HEK293 (cell line): ENCODE results near the gene CSPG4.

Experiments used
- CTCF ChIA-PET: fragments of 350-600 bp; formaldehyde crosslinking; extraction: SDS; loops from one replicate; lab custom pipeline; 2021; ENCODE audit warnings: antibody characterized with exemption; lab: Yijun Ruan, JAX
- POLR2A ChIA-PET: fragments of 300-600 bp; formaldehyde crosslinking; extraction: SDS; loops from one replicate; lab custom pipeline; 2020; ENCODE audit warnings: antibody characterized with exemption, inconsistent platforms; lab: Yijun Ruan, JAX
- H3K27ac ChIP-seq: fragments of 200-500 bp; sonication (Bioruptor generic); 2 replicates; pipeline ENCODE4 v1.5.1; 2014; ENCODE audit warnings: low read depth, low read length, control low read depth, inconsistent platforms; ENCODE audit errors: extremely low read depth
- H3K36me3 ChIP-seq, 2 experiments: fragments of 200-500 bp in 1 of 2; sonication (Bioruptor generic) in 1 of 2; 1 replicate in 1 of 2; 2 replicates in 1 of 2; pipeline ENCODE4 v1.5.1; 2014 to 2017; ENCODE audit warnings: inconsistent platforms in 2 of 2, low read length in 2 of 2; ENCODE audit not compliant: control insufficient read depth in 2 of 2, insufficient read depth in 1 of 2
- H3K4me1 ChIP-seq: fragments of 200-500 bp; sonication (Bioruptor generic); 2 replicates; pipeline ENCODE4 v1.5.1; 2014; ENCODE audit warnings: mild to moderate bottlenecking, low read length, inconsistent platforms; ENCODE audit not compliant: control insufficient read depth, insufficient read depth
- H3K4me3 ChIP-seq: 2 replicates; pipeline ENCODE4 v1.5.1; 2011; ENCODE audit warnings: low read depth, mild to moderate bottlenecking, control low read depth, low read length, moderate library complexity
- H3K9me3 ChIP-seq: fragments of 200-500 bp; sonication (Bioruptor generic); 2 replicates; pipeline ENCODE4 v1.5.1; 2014; ENCODE audit warnings: low read depth, low read length, inconsistent platforms; ENCODE audit not compliant: control insufficient read depth, insufficient read depth
- BCL11B ChIP-seq: fragments of 450-650 bp; formaldehyde crosslinking; IDR thresholded peaks from 2 replicates; pipeline ENCODE4 v1.5.1; 2016; ENCODE audit warnings: low read depth, missing biosample characterization, missing genetic modification characterization
- EGR2 ChIP-seq: fragments of 450-650 bp; formaldehyde crosslinking; IDR thresholded peaks from 2 replicates; pipeline ENCODE4 v1.5.1; 2016; ENCODE audit warnings: low read depth, missing biosample characterization, missing genetic modification characterization
- GLIS1 ChIP-seq: fragments of 450-650 bp; formaldehyde crosslinking; IDR thresholded peaks from 2 replicates; pipeline ENCODE4 v1.5.1; 2016; ENCODE audit warnings: missing biosample characterization, missing genetic modification characterization
- GLIS2 ChIP-seq: fragments of 450-650 bp; formaldehyde crosslinking; IDR thresholded peaks from 2 replicates; pipeline ENCODE4 v1.5.1; 2016; ENCODE audit warnings: missing biosample characterization, missing genetic modification characterization
- KLF9 ChIP-seq: fragments of 450-650 bp; formaldehyde crosslinking; IDR thresholded peaks from 2 replicates; pipeline ENCODE4 v1.5.1; 2016; ENCODE audit warnings: missing biosample characterization, missing genetic modification characterization, low read depth
- PRDM1 ChIP-seq: fragments of 450-650 bp; formaldehyde crosslinking; IDR thresholded peaks from 2 replicates; pipeline ENCODE4; 2016; ENCODE audit warnings: missing biosample characterization, missing genetic modification characterization
- SP2 ChIP-seq: fragments of 450-650 bp; formaldehyde crosslinking; IDR thresholded peaks from 2 replicates; pipeline ENCODE4 v1.5.1; 2016; ENCODE audit warnings: missing biosample characterization, missing genetic modification characterization
- ZIC2 ChIP-seq: fragments of 450-650 bp; formaldehyde crosslinking; IDR thresholded peaks from 2 replicates; pipeline ENCODE4 v1.5.1; 2016; ENCODE audit warnings: missing biosample characterization, missing genetic modification characterization
- ZNF335 ChIP-seq: fragments of 450-650 bp; formaldehyde crosslinking; conservative IDR thresholded peaks from 2 replicates; pipeline ENCODE4 v1.5.1; 2016; ENCODE audit warnings: missing biosample characterization, missing genetic modification characterization
- ZNF366 ChIP-seq: fragments of 450-650 bp; formaldehyde crosslinking; conservative IDR thresholded peaks from 2 replicates; pipeline ENCODE4 v1.5.1; 2016; ENCODE audit warnings: missing biosample characterization, missing genetic modification characterization
- ZNF600 ChIP-seq: fragments of 450-650 bp; formaldehyde crosslinking; IDR thresholded peaks from 2 replicates; pipeline ENCODE4 v1.5.1; 2016; ENCODE audit warnings: missing biosample characterization, missing genetic modification characterization
- ZNF654 ChIP-seq: fragments of 450-650 bp; formaldehyde crosslinking; IDR thresholded peaks from 2 replicates; pipeline ENCODE4 v1.5.1; 2016; ENCODE audit warnings: low read depth, missing biosample characterization, missing genetic modification characterization
- ZNF664 ChIP-seq: fragments of 450-650 bp; formaldehyde crosslinking; IDR thresholded peaks from 2 replicates; pipeline ENCODE4 v1.5.1; 2016; ENCODE audit warnings: missing biosample characterization, missing genetic modification characterization
- ZNF701 ChIP-seq: fragments of 450-650 bp; formaldehyde crosslinking; IDR thresholded peaks from 2 replicates; pipeline ENCODE4 v1.5.1; 2016; ENCODE audit warnings: missing biosample characterization, missing genetic modification characterization
- ZNF776 ChIP-seq: fragments of 450-650 bp; formaldehyde crosslinking; IDR thresholded peaks from 2 replicates; pipeline ENCODE4 v1.5.0; 2017; ENCODE audit warnings: missing biosample characterization, missing genetic modification characterization, borderline replicate concordance
- TF ChIP-seq, protein P1 (sequence below): fragments of 450-650 bp; formaldehyde crosslinking; IDR thresholded peaks from 2 replicates; pipeline ENCODE4 v1.5.1; 2016; ENCODE audit warnings: missing biosample characterization, missing genetic modification characterization
- TF ChIP-seq, protein P2 (sequence below): fragments of 450-650 bp; formaldehyde crosslinking; optimal IDR thresholded peaks from 2 replicates; pipeline ENCODE3; 2016; ENCODE audit warnings: missing biosample characterization, mild to moderate bottlenecking, missing genetic modification characterization
- TF ChIP-seq, protein P3 (sequence below): fragments of 450-650 bp; formaldehyde crosslinking; IDR thresholded peaks from 2 replicates; pipeline ENCODE4 v1.5.1; 2016; ENCODE audit warnings: missing biosample characterization, missing genetic modification characterization

CSPG4 gene

DNA sequence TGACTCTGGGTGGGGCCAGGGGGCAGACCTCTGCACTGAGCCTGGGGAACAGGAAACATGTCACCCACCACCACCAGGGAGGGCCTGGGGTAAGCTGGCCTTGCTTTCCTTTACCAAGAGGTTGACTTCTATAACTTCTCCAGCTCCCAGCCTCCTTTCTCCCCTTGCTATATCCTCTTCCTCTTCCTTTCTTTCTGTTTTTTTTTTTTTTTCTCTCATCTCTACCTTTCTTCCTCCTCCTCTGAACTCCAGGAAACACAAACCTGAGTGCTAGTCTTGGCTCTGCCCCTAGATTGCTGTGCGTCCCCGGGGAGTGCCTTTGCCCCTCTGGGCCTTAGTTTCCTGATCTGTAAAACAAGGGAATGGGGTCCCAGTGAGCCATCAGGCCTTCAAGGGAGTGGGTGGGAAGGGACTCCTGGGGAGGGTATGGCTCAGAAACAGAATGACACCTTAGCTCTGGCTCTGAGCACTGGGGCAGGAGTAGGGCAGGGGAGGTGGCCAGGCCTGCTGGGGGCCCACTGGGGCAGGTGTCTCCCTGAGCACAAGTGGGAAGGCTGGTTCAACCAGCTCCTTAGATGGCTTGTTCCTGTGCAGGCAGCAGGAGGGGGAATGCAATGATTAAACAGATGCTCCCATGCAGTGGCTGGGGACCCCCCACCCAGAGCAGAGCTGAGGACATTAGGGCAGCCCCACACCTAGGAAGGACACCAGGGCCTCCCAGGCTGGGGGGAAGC is 60.7 kb downstream of the CSPG4 start:
- no peak overlapping the region for H3K4me3 ChIP-seq
- H3K36me3 ChIP-seq: peaks cover 0 to 15% of the 10 kb centered on the region in 2 experiments; a peak in 1 of 3 replicates
- H3K4me1 ChIP-seq: no peaks in the 10 kb centered on the region
- CTCF ChIA-PET: interaction anchor here (1.1 to 1.2 kb wide), 2 partner anchors 14 to 32 kb away, joined by 3 to 4 read pairs; no protein-coding TSS in a partner anchor
- no peaks in the 10 kb centered on the region for H3K9me3 ChIP-seq
- TF ChIP-seq ZNF600: 0 out of 2 replicates have a peak, but pooled peaks have one; percentile 28
- TF ChIP-seq ZNF664 (tag by site-specific recombination): no peak
- peak; percentile 97 for TF ChIP-seq GLIS1
- peak; percentile 84 for TF ChIP-seq PRDM1 (tag by site-specific recombination)
- TF ChIP-seq KLF9 (tag by site-specific recombination): no peak
- TF ChIP-seq GLIS2 (tag by site-specific recombination): peak; percentile 69
- no peak for TF ChIP-seq ZNF701 (tag by site-specific recombination)
- no peak for TF ChIP-seq EGR2
- TF ChIP-seq ZIC2 (tag by site-specific recombination): peak; percentile 53
- H3K27ac ChIP-seq: no peak overlapping the region
- POLR2A ChIA-PET: interaction anchor here (0.6 to 1.7 kb wide), 5 partner anchors 10 to 284 kb away, joined by 3 to 11 read pairs (median 4); partner anchors contain the start of genes IMP3, MAN2C1 and SIN3A

DNA sequence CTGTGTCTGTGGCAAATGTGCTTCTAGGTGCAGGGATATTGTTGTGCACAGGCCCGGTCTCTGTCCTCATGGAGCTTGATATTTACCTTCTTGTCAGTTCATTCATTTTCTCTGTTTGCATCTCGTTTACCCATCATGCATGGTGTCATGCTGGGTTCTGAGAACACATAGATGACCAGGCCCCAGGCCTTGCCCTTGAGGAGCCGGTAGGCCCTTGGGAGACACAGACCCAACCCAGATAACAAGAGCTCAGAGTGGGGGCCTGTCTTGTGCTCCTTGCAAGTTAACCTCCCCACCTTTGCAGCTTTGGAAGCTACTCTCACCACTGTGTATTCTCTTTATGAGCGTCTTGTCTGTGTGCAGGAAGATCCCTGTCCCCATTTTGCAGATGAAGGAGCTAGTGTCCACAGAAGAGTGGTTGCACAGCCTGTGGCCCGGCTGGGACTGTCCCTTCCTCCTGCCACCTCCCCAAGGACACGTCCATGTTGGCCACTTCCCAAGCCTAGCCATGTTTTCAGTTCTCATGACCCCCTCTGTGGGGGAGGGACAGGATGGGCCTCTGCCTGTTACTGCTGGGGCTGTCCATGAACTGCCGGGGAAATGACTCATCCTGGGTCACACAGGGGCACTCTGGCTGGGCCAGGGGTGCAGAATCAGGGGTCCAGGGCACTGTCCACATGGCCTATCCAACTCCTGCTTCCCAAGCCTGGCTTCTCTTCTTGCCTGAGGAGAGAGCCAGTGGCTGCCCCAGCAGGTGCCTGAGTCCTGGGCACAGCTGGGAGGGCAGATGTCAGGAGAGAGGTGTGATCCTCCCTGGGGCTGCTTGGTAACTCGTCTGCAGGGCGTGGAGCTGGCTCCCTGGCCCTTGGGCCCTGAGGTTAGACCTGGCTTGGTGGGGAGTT is 61.5 kb downstream of the CSPG4 start:
- TF ChIP-seq, protein P1, sequence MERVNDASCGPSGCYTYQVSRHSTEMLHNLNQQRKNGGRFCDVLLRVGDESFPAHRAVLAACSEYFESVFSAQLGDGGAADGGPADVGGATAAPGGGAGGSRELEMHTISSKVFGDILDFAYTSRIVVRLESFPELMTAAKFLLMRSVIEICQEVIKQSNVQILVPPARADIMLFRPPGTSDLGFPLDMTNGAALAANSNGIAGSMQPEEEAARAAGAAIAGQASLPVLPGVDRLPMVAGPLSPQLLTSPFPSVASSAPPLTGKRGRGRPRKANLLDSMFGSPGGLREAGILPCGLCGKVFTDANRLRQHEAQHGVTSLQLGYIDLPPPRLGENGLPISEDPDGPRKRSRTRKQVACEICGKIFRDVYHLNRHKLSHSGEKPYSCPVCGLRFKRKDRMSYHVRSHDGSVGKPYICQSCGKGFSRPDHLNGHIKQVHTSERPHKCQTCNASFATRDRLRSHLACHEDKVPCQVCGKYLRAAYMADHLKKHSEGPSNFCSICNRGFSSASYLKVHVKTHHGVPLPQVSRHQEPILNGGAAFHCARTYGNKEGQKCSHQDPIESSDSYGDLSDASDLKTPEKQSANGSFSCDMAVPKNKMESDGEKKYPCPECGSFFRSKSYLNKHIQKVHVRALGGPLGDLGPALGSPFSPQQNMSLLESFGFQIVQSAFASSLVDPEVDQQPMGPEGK: 0 out of 2 replicates have a peak, but pooled peaks have one; percentile 30
- peak; percentile 99 for TF ChIP-seq ZNF335 (tag by site-specific recombination)
- TF ChIP-seq, protein P2, sequence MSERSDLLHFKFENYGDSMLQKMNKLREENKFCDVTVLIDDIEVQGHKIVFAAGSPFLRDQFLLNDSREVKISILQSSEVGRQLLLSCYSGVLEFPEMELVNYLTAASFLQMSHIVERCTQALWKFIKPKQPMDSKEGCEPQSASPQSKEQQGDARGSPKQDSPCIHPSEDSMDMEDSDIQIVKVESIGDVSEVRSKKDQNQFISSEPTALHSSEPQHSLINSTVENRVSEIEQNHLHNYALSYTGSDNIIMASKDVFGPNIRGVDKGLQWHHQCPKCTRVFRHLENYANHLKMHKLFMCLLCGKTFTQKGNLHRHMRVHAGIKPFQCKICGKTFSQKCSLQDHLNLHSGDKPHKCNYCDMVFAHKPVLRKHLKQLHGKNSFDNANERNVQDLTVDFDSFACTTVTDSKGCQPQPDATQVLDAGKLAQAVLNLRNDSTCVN (tag by site-specific recombination): peak; percentile 22
- TF ChIP-seq ZNF776 (tag by site-specific recombination): no peak
- TF ChIP-seq ZIC2 (tag by site-specific recombination): peak; percentile 81
- TF ChIP-seq BCL11B (tag by site-specific recombination): peak; percentile 47; the same call in 1 of the 2 replicates
- TF ChIP-seq ZNF654 (tag by site-specific recombination): no peak
- TF ChIP-seq SP2 (tag by site-specific recombination): peak; percentile 9; the same call in 1 of the 2 replicates
- TF ChIP-seq, protein P3, sequence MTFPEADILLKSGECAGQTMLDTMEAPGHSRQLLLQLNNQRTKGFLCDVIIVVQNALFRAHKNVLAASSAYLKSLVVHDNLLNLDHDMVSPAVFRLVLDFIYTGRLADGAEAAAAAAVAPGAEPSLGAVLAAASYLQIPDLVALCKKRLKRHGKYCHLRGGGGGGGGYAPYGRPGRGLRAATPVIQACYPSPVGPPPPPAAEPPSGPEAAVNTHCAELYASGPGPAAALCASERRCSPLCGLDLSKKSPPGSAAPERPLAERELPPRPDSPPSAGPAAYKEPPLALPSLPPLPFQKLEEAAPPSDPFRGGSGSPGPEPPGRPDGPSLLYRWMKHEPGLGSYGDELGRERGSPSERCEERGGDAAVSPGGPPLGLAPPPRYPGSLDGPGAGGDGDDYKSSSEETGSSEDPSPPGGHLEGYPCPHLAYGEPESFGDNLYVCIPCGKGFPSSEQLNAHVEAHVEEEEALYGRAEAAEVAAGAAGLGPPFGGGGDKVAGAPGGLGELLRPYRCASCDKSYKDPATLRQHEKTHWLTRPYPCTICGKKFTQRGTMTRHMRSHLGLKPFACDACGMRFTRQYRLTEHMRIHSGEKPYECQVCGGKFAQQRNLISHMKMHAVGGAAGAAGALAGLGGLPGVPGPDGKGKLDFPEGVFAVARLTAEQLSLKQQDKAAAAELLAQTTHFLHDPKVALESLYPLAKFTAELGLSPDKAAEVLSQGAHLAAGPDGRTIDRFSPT (tag by site-specific recombination): peak; percentile 70; the same call in 1 of the 2 replicates
- no peak for TF ChIP-seq ZNF366 (tag by site-specific recombination)
- TF ChIP-seq, all 188 proteins: peak for 7
- Histone ChIP-seq H3K9me3 (no peaks in the 10 kb centered on the region), H3K4me3 (no peak overlapping the region), H3K36me3 (peaks cover 0 to 10% of the 10 kb centered on the region in 2 experiments; a peak in 1 of 3 replicates), H3K4me1 (no peaks in the 10 kb centered on the region), H3K27ac (no peak overlapping the region)
- ChIA-PET CTCF (interaction anchor here (1.1 to 1.2 kb wide), 4 partner anchors 12 to 33 kb away, joined by 3 to 5 read pairs (median 4); partner anchors contain the start of gene IMP3), POLR2A (interaction anchor here (0.7 to 1.7 kb wide), 3 partner anchors 9 to 283 kb away, joined by 3 to 11 read pairs (median 4); partner anchors contain the start of genes IMP3 and MAN2C1)
